NCI-H1417 (cell line): Measurements from ENCODE around the gene ARFGEF3.

Source experiments
- DNase-seq, 3 experiments: peaks; one replicate each; lab custom pipeline; 2025; lab: John Stamatoyannopoulos, UW

Gene ARFGEF3

GRCh38 chr6:138241381-138241780 is 79.6 kb downstream of the ARFGEF3 start:
- DNase-seq: peak in 1 of 3 experiments; percentile 39

GRCh38 chr6:138241934-138242333 is 80.2 kb downstream of the ARFGEF3 start:
- DNase-seq: no peak

- peak in 2 of 3 experiments; percentile 29 to 74 for DNase-seq
Observed at GRCh38 chr6:138242987-138243592, 81.4 kb downstream of the ARFGEF3 start.

- no peak for DNase-seq
Observed at GRCh38 chr6:138245751-138246150, 84.0 kb downstream of the ARFGEF3 start.

- no peak for DNase-seq
Observed at GRCh38 chr6:138246650-138247440, 85.1 kb downstream of the ARFGEF3 start.

GRCh38 chr6:138248011-138248410 is 86.3 kb downstream of the ARFGEF3 start:
- DNase-seq: no peak

- DNase-seq: no peak
Observed at GRCh38 chr6:138248878-138249277, 87.1 kb downstream of the ARFGEF3 start.

- no peak for DNase-seq
Observed at GRCh38 chr6:138250053-138250452, 88.3 kb downstream of the ARFGEF3 start.

GRCh38 chr6:138250513-138251247 is 88.9 kb downstream of the ARFGEF3 start:
- DNase-seq: peak in 2 of 3 experiments; percentile 61 to 85

GRCh38 chr6:138253731-138254130 is 92.0 kb downstream of the ARFGEF3 start:
- peak; percentile 11 to 45 (median 35) for DNase-seq

- DNase-seq: no peak
Observed at GRCh38 chr6:138255443-138255842, 93.7 kb downstream of the ARFGEF3 start.

- DNase-seq: no peak
Observed at GRCh38 chr6:138257638-138258040, 95.9 kb downstream of the ARFGEF3 start.

GRCh38 chr6:138258197-138258596 is 96.5 kb downstream of the ARFGEF3 start:
- DNase-seq: no peak

GRCh38 chr6:138258991-138259390 is 97.3 kb downstream of the ARFGEF3 start:
- DNase-seq: peak in 2 of 3 experiments; percentile 27 to 36

GRCh38 chr6:138261116-138261780 is 99.5 kb downstream of the ARFGEF3 start:
- no peak for DNase-seq

GRCh38 chr6:138263963-138264362 is 102.2 kb downstream of the ARFGEF3 start:
- DNase-seq: no peak

GRCh38 chr6:138264372-138264880 is 102.7 kb downstream of the ARFGEF3 start:
- DNase-seq: no peak

- no peak for DNase-seq
Observed at GRCh38 chr6:138266095-138266494, 104.4 kb downstream of the ARFGEF3 start.

- no peak for DNase-seq
Observed at GRCh38 chr6:138267971-138268895, 106.5 kb downstream of the ARFGEF3 start.

GRCh38 chr6:138271451-138271850 is 109.7 kb downstream of the ARFGEF3 start:
- no peak for DNase-seq
